Uterus (tissue), 4 donors: Measurements from ENCODE around the gene CRY1. TPM values are rescaled to one million over a fixed set of nuclear protein-coding genes. Genes with fewer than 3 reads are reported as not detected.

Experiments
- DNase-seq, 2 donors: peaks; one replicate each; pipeline ENCODE4 v3.0.0-alpha.2; 2019 to 2020
- H3K27ac ChIP-seq, 2 donors: fragments of 200-600 bp; sonication (generic); 1 replicate in 1 of 2; 2 replicates in 1 of 2; pipeline ENCODE4 v1.5.1; 2016 to 2018
- H3K27me3 ChIP-seq, 2 donors: fragments of 200-600 bp; sonication (generic); one replicate each; pipeline ENCODE4 v1.5.1; 2018 to 2019; ENCODE audit warnings: control low read depth in 1 of 2
- H3K36me3 ChIP-seq, 2 donors: fragments of 200-600 bp; sonication (generic); one replicate each; pipeline ENCODE4 v1.5.1; 2019; ENCODE audit warnings: control low read depth in 1 of 2
- H3K4me1 ChIP-seq, 2 donors: fragments of 200-600 bp; sonication (generic); one replicate each; pipeline ENCODE4 v1.5.1; 2018 to 2019; ENCODE audit warnings: control low read depth in 1 of 2
- H3K4me3 ChIP-seq, 2 donors: fragments of 200-600 bp; sonication (generic); 1 replicate in 1 of 2; 2 replicates in 1 of 2; pipeline ENCODE4 v1.5.1; 2018 to 2019; ENCODE audit warnings: mild to moderate bottlenecking in 1 of 2
- H3K9me3 ChIP-seq, 2 donors: fragments of 200-600 bp; sonication (generic); one replicate each; pipeline ENCODE4 v1.5.1; 2019; ENCODE audit warnings: control low read depth in 1 of 2
- CTCF ChIP-seq, 4 experiments: fragments of 200-600 bp in 2 of 4; fragments of 450-650 bp in 2 of 4; sonication (generic) in 2 of 4; IDR thresholded peaks; one replicate each; pipeline ENCODE4 v1.5.1; 2016 to 2019; ENCODE audit warnings: antibody characterized with exemption in 4 of 4, mild to moderate bottlenecking in 2 of 4, moderate library complexity in 1 of 4
- POLR2A ChIP-seq, 2 donors: fragments of 450-650 bp; IDR thresholded peaks; one replicate each; pipeline ENCODE4 v1.6.1; 2016; ENCODE audit warnings: antibody characterized with exemption in 2 of 2, mild to moderate bottlenecking in 1 of 2, moderate library complexity in 1 of 2
- intact Hi-C: fragments of 100-400 bp; cut with DNase I; formaldehyde crosslinking; loops from one replicate; pipeline ENCODE4 v1.15.1; 2023; ENCODE audit warnings: low total_unique reads
- total RNA-seq, 4 donors: library from RNA; depleted of rRNA in 3 of 4; stranded (reverse); fragments of >200 nt in 3 of 4; gene quantifications; one replicate each; pipeline versions ENCODE4 v1.1.0 to v1.2.4, GENCODE V29; 2014 to 2023
- donor health status: DM: yes; HTN: yes; CAD: no.

The CRY1 gene
- total RNA-seq, 4 donors from 2014 or later, result 8.2 to 66.5 (median 35.6) TPM

GRCh38 chr12:106975993-106976658, 117.2 kb downstream of the CRY1 start:
- Histone ChIP-seq H3K4me3 (no peak overlapping the region), H3K27ac (no peak overlapping the region), H3K27me3 (no peaks in the 10 kb centered on the region), H3K36me3 (no peaks in the 10 kb centered on the region), H3K4me1 (peaks cover 0 to 5% of the 10 kb centered on the region in 2 donors), H3K9me3 (no peaks in the 10 kb centered on the region)
- TF ChIP-seq POLR2A (IDR thresholded peaks at IDR 0.05), result no peak
- TF ChIP-seq CTCF (IDR thresholded peaks at IDR 0.05), result no peak
- DNase-seq, result no peak
- intact Hi-C loops, result no loop called here

GRCh38 chr12:106975098-106975497, 118.3 kb downstream of the CRY1 start:
- Histone ChIP-seq H3K9me3 (no peaks in the 10 kb centered on the region), H3K36me3 (no peaks in the 10 kb centered on the region), H3K4me1 (peaks cover 0 to 5% of the 10 kb centered on the region in 2 donors), H3K4me3 (no peak overlapping the region), H3K27ac (no peak overlapping the region), H3K27me3 (no peaks in the 10 kb centered on the region)
- DNase-seq, result no peak
- intact Hi-C loops, result no loop called here
- TF ChIP-seq POLR2A (IDR thresholded peaks at IDR 0.05) (no peak), CTCF (IDR thresholded peaks at IDR 0.05) (no peak)

- no peaks in the 10 kb centered on the region for H3K36me3 ChIP-seq
- no peak overlapping the region for H3K4me3 ChIP-seq
- no peaks in the 10 kb centered on the region for H3K27me3 ChIP-seq
- H3K9me3 ChIP-seq, result no peaks in the 10 kb centered on the region
- H3K4me1 ChIP-seq, result peaks cover 0 to 5% of the 10 kb centered on the region in 2 donors
- TF ChIP-seq POLR2A (IDR thresholded peaks at IDR 0.05), result no peak
- TF ChIP-seq CTCF (IDR thresholded peaks at IDR 0.05), result no peak
- intact Hi-C loops, result no loop called here
- no peak overlapping the region for H3K27ac ChIP-seq
- no peak for DNase-seq
These were observed 118.8 kb downstream of the CRY1 start for GRCh38 chr12:106974511-106974910.

- peaks cover 0 to 5% of the 10 kb centered on the region in 2 donors for H3K4me1 ChIP-seq
- no peak overlapping the region for H3K27ac ChIP-seq
- no peak overlapping the region for H3K4me3 ChIP-seq
- no peaks in the 10 kb centered on the region for H3K27me3 ChIP-seq
- DNase-seq, result no peak
- no peaks in the 10 kb centered on the region for H3K9me3 ChIP-seq
- TF ChIP-seq CTCF (IDR thresholded peaks at IDR 0.05) (no peak), POLR2A (IDR thresholded peaks at IDR 0.05) (no peak)
- no peaks in the 10 kb centered on the region for H3K36me3 ChIP-seq
- intact Hi-C loops, result no loop called here
These were observed 119.8 kb downstream of the CRY1 start for GRCh38 chr12:106973545-106973944.

GRCh38 chr12:106971065-106971464, 122.3 kb downstream of the CRY1 start:
- Histone ChIP-seq H3K4me1 (peaks cover 0 to under 1% of the 10 kb centered on the region in 2 donors), H3K4me3 (no peak overlapping the region), H3K36me3 (no peaks in the 10 kb centered on the region), H3K27ac (no peak overlapping the region), H3K9me3 (no peaks in the 10 kb centered on the region), H3K27me3 (no peaks in the 10 kb centered on the region)
- TF ChIP-seq POLR2A (IDR thresholded peaks at IDR 0.05) (no peak), CTCF (IDR thresholded peaks at IDR 0.05) (no peak)
- intact Hi-C loops, result no loop called here
- no peak for DNase-seq
